Hepatocyte (in vitro differentiated cells): ENCODE results near the gene NR2F2. TPM values are rescaled to one million over a fixed set of nuclear protein-coding genes. Genes with fewer than 3 reads are reported as not detected.
A peak's percentile ranks its signal among the peaks of the same experiment; 100 is the strongest.

Experiments used
- DNase-seq: peaks from one replicate; pipeline ENCODE4 v3.0.0-alpha.2; 2016; ENCODE audit warnings: low spot score
- H2AFZ ChIP-seq: fragments of 200-600 bp; sonication (generic); 2 replicates; pipeline ENCODE4 v1.6.0; 2016; ENCODE audit warnings: antibody characterized with exemption, mild to moderate bottlenecking
- H3K27ac ChIP-seq: fragments of 200-600 bp; sonication (generic); 2 replicates; pipeline ENCODE4 v1.5.1; 2016; ENCODE audit warnings: mild to moderate bottlenecking
- H3K27me3 ChIP-seq: fragments of 200-600 bp; sonication (generic); 2 replicates; pipeline ENCODE4 v1.6.1; 2016
- H3K36me3 ChIP-seq: fragments of 200-600 bp; sonication (generic); replicated peaks from 2 replicates; pipeline ENCODE4 v1.5.1; 2016; ENCODE audit warnings: low read depth; ENCODE audit not compliant: insufficient read depth
- H3K4me1 ChIP-seq: fragments of 200-600 bp; sonication (generic); 2 replicates; pipeline ENCODE4 v1.5.1; 2016; ENCODE audit warnings: mild to moderate bottlenecking, moderate library complexity; ENCODE audit not compliant: insufficient read depth
- H3K4me2 ChIP-seq: fragments of 200-600 bp; sonication (generic); 2 replicates; pipeline ENCODE4 v1.6.0; 2016
- H3K4me3 ChIP-seq: fragments of 200-600 bp; sonication (generic); 2 replicates; pipeline ENCODE4 v1.5.1; 2016; ENCODE audit warnings: mild to moderate bottlenecking
- H3K79me2 ChIP-seq: fragments of 200-600 bp; sonication (generic); 2 replicates; pipeline ENCODE4 v1.6.0; 2017; ENCODE audit warnings: mild to moderate bottlenecking
- H3K9me2 ChIP-seq: fragments of 200-600 bp; sonication (generic); replicated peaks from 2 replicates; pipeline ENCODE4 v1.6.0; 2017; ENCODE audit warnings: mild to moderate bottlenecking; ENCODE audit not compliant: insufficient read depth
- H3K9me3 ChIP-seq: fragments of 200-600 bp; sonication (generic); 2 replicates; pipeline ENCODE4 v1.5.1; 2016; ENCODE audit warnings: low read depth, mild to moderate bottlenecking
- H4K20me1 ChIP-seq: fragments of 200-600 bp; sonication (generic); 2 replicates; pipeline ENCODE4 v1.6.0; 2016; ENCODE audit warnings: mild to moderate bottlenecking; ENCODE audit not compliant: insufficient read depth, poor library complexity, severe bottlenecking
- CTCF ChIP-seq: fragments of 200-600 bp; sonication (generic); IDR thresholded peaks from 2 replicates; pipeline ENCODE4 v1.5.1; 2016; ENCODE audit warnings: antibody characterized with exemption, mild to moderate bottlenecking; ENCODE audit not compliant: poor library complexity
- EZH2 ChIP-seq: fragments of 200-600 bp; sonication (generic); IDR thresholded peaks from 2 replicates; pipeline ENCODE4 v1.6.1; 2016; ENCODE audit warnings: antibody characterized with exemption, mild to moderate bottlenecking, borderline replicate concordance
- EZH2phosphoT487 ChIP-seq: fragments of 200-600 bp; sonication (generic); IDR thresholded peaks from one replicate; pipeline ENCODE4 v1.6.1; 2018; ENCODE audit warnings: antibody characterized with exemption, mild to moderate bottlenecking, low read depth, moderate library complexity; ENCODE audit not compliant: unreplicated experiment, severe bottlenecking
- WGBS: methylation state at CpG from one replicate; pipeline ENCODE4 v1.1.6; 2016; ENCODE audit warnings: low lambda C conversion rate; ENCODE audit errors: missing lambda C conversion rate; 5-methylcytosine and 5-hydroxymethylcytosine counted together
- polyA plus RNA-seq: library from polyadenylated mRNA; unstranded; fragments of >200 nt; fragmentation: Nextera tagmentation; extraction: Ambion mirVana; gene quantifications from 2 replicates; pipeline ENCODE4 v1.2.1, GENCODE V29; 2016
- total RNA-seq: library from RNA; depleted of rRNA; stranded (reverse); fragments of >200 nt; gene quantifications from 2 replicates; pipeline ENCODE4 v1.2.3, GENCODE V29; 2014

NR2F2 gene
- total and polyA plus RNA-seq, 2 experiments from 2014 or later: 23.0 to 27.9 TPM

GRCh38 chr15:96340348-96340597 is 9.8 kb downstream of the NR2F2 start:
- WGBS: 5% methylated on average over 11 of the region's 11 CpGs
- H2AFZ ChIP-seq: peak overlapping the region; percentile 65
- H3K4me2 ChIP-seq: peak overlapping the region; percentile 96
- no peak for TF ChIP-seq CTCF
- no peak for TF ChIP-seq EZH2phosphoT487
- TF ChIP-seq EZH2: no peak
- no peaks in the 10 kb centered on the region for H3K9me2 ChIP-seq
- H3K36me3 ChIP-seq: no peaks in the 10 kb centered on the region
- H3K79me2 ChIP-seq: peaks cover 100% of the 10 kb centered on the region
- H3K4me3 ChIP-seq: peak overlapping the region; percentile 43
- no peak for DNase-seq
- no peaks in the 10 kb centered on the region for H3K27me3 ChIP-seq
- H3K27ac ChIP-seq: peak overlapping the region; percentile 88
- no peaks in the 10 kb centered on the region for H3K9me3 ChIP-seq
- peaks cover 46% of the 10 kb centered on the region for H4K20me1 ChIP-seq
- H3K4me1 ChIP-seq: peaks cover 60% of the 10 kb centered on the region

- DNase-seq: peak; percentile 71
- Histone ChIP-seq H3K9me2 (no peaks in the 10 kb centered on the region), H3K4me2 (peak overlapping the region; percentile 96), H3K27ac (peak overlapping the region; percentile 88), H3K9me3 (no peaks in the 10 kb centered on the region), H4K20me1 (peaks cover 41% of the 10 kb centered on the region), H3K4me1 (peaks cover 61% of the 10 kb centered on the region), H2AFZ (peak overlapping the region; percentile 65), H3K4me3 (peak overlapping the region; percentile 43), H3K27me3 (no peaks in the 10 kb centered on the region), H3K79me2 (peaks cover 97% of the 10 kb centered on the region), H3K36me3 (no peaks in the 10 kb centered on the region)
- WGBS: 3% methylated on average over 38 of the region's 63 CpGs
- TF ChIP-seq EZH2phosphoT487 (no peak), EZH2 (no peak), CTCF (peak; percentile 7)
Observed at GRCh38 chr15:96340598-96341512, 10.4 kb downstream of the NR2F2 start.

- Histone ChIP-seq H3K4me1 (peaks cover 63% of the 10 kb centered on the region), H3K36me3 (no peaks in the 10 kb centered on the region), H4K20me1 (peaks cover 32% of the 10 kb centered on the region), H3K4me3 (peak overlapping the region; percentile 43), H3K4me2 (peak overlapping the region; percentile 96), H3K9me2 (no peaks in the 10 kb centered on the region), H3K79me2 (peaks cover 97% of the 10 kb centered on the region), H3K27me3 (peaks cover 6% of the 10 kb centered on the region), H3K27ac (peak overlapping the region; percentile 88), H3K9me3 (no peaks in the 10 kb centered on the region), H2AFZ (peak overlapping the region; percentile 65)
- no peak for DNase-seq
- WGBS: 40% methylated on average over 30 of the region's 41 CpGs
- TF ChIP-seq CTCF (no peak), EZH2 (no peak), EZH2phosphoT487 (peak; percentile 31)
Observed at GRCh38 chr15:96341513-96342405, 11.3 kb downstream of the NR2F2 start.
